GM06990 (cell line): ENCODE measurements around the gene MED12L.

Experiments
- DNase-seq: peaks from one replicate; pipeline ENCODE4 v3.0.0-alpha.2; 2011; ENCODE audit not compliant: insufficient read length; ENCODE audit errors: extremely low read depth
- H3K27me3 ChIP-seq: replicated peaks from 2 replicates; pipeline ENCODE4 v1.6.0; 2011; ENCODE audit warnings: low read length; ENCODE audit not compliant: control insufficient read depth, insufficient read depth
- H3K36me3 ChIP-seq: 2 replicates; pipeline ENCODE4 v1.5.1; 2011; ENCODE audit warnings: low read length; ENCODE audit not compliant: control insufficient read depth, insufficient read depth
- H3K4me3 ChIP-seq: replicated peaks from 2 replicates; pipeline ENCODE4 v1.5.1; 2011; ENCODE audit warnings: low read depth, mild to moderate bottlenecking, control low read depth, low read length
- TF ChIP-seq, protein P1 (sequence below): IDR thresholded peaks from 2 replicates; pipeline ENCODE4 v1.5.1; 2011; ENCODE audit warnings: low read length, control low read depth, mild to moderate bottlenecking, inconsistent platforms; ENCODE audit not compliant: insufficient read depth, poor library complexity, severe bottlenecking

MED12L gene

DNA sequence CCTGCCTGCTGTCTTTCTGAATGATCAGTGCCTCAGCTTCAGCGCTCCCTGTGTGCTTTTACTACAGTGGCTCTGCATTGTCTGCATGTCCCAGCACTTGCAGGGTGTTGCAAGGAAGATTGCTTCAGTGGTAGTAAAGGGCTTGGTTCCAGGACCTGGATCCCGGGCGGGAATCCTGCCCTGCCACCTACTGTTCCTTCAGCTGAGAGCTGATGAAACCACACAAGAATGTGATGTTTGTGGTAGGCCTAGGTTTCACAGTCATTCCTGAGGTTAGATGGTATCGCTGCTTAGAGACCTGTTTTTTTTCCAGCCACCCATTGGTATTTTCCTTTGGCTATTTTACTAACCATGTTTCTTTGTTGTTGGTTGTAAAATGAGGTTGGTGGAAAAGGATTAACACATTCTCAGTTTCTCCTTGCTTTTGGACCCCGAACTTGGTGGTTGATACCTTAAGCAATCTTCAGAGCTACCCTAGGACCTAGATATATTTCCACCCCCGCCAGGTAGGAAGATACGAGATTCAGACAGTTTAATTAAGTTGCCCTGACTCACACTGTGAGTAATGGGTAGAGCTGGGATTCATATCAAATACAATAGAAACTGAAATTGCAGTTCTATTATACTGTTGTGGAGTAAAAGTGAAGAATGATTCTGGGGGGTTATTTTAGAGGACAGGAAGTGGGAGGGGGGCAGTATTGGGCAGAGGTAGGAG lies 219.8 kb downstream of the MED12L start:
- DNase-seq, result no peak

DNA sequence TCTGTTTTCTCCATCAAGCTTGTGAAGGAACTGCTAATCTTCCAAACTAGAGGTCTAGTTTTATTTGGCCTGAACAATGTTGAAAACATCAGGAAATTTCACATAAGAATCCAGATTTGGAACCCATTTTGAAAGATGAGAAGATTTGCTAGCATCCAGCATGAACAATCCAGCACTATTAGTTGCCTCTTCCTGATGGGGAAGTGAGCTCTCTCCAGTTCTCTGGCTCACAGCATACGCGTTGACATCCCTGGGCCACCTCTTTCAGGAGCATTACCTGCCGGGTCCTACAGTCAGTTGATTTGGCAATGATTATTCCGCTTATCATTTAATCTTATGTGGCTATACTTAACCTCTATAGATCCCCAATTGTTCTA lies 220.3 kb downstream of the MED12L start:
- Histone ChIP-seq H3K27me3 (no peaks in the 10 kb centered on the region; the same call in 1 of the 2 replicates), H3K36me3 (no peaks in the 10 kb centered on the region), H3K4me3 (no peak overlapping the region)
- TF ChIP-seq, protein P1, sequence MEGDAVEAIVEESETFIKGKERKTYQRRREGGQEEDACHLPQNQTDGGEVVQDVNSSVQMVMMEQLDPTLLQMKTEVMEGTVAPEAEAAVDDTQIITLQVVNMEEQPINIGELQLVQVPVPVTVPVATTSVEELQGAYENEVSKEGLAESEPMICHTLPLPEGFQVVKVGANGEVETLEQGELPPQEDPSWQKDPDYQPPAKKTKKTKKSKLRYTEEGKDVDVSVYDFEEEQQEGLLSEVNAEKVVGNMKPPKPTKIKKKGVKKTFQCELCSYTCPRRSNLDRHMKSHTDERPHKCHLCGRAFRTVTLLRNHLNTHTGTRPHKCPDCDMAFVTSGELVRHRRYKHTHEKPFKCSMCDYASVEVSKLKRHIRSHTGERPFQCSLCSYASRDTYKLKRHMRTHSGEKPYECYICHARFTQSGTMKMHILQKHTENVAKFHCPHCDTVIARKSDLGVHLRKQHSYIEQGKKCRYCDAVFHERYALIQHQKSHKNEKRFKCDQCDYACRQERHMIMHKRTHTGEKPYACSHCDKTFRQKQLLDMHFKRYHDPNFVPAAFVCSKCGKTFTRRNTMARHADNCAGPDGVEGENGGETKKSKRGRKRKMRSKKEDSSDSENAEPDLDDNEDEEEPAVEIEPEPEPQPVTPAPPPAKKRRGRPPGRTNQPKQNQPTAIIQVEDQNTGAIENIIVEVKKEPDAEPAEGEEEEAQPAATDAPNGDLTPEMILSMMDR, result no peak
- no peak for DNase-seq

More for the DNA sequence above, 219.8 kb downstream of the MED12L start:
- TF ChIP-seq, protein P1, result no peak
- Histone ChIP-seq H3K4me3 (no peak overlapping the region), H3K27me3 (no peaks in the 10 kb centered on the region; the same call in 1 of the 2 replicates), H3K36me3 (no peaks in the 10 kb centered on the region)

DNA sequence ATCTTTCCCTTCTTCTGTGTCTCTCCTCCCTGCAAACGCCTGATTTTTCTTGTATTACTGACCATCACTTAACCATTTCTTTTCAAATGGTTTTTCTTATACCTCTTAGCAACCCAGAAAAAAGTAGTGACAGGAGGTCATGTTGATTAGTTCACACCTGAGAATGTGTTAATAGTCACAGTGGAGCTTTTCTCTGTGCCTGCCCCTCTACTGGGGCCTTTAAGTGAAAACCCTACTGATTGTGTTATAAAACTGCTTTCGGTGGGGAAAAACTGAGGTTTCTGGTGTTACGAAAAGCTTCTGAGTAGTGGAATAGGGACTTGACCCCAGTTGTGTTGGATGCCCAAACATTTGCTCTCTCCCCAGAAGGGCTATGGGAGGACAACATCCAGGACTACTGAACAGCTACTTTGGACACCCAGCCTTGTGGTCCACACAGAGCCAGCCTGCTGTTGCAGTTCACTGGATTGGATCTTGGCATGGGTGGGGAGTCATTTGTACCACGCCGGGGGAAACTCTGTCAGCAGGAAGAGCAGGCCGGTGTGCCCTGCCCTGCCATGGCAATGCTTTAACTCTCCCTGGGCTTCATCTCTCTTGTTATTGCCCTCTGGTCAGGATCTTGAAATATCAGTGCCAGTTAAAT lies 220.8 kb downstream of the MED12L start:
- Histone ChIP-seq H3K36me3 (no peaks in the 10 kb centered on the region), H3K27me3 (no peaks in the 10 kb centered on the region; the same call in 1 of the 2 replicates), H3K4me3 (no peak overlapping the region)
- TF ChIP-seq, protein P1, result no peak
- no peak for DNase-seq

DNA sequence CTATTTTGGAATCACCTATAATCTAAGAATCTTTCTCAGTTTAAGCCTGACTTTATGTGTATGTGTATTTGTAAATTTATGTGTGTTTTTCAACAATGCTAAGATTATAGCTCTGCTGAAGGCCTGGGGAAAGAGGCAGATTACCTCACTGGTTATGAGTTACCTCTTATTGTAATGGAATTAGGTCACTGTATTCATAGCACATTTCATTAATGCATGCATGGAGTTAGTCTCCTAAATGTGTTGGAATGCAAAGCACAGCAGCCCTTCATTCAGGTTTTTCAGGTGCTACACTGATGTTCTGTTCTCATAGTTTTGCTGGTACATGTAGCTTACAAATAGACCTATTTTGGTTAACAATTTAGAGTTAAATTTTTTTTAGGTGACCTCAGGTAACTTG lies 221.7 kb downstream of the MED12L start:
- DNase-seq, result no peak
- H3K27me3 ChIP-seq, result no peaks in the 10 kb centered on the region
- no peak overlapping the region for H3K4me3 ChIP-seq
- TF ChIP-seq, protein P1, result no peak
- H3K36me3 ChIP-seq, result no peaks in the 10 kb centered on the region

DNA sequence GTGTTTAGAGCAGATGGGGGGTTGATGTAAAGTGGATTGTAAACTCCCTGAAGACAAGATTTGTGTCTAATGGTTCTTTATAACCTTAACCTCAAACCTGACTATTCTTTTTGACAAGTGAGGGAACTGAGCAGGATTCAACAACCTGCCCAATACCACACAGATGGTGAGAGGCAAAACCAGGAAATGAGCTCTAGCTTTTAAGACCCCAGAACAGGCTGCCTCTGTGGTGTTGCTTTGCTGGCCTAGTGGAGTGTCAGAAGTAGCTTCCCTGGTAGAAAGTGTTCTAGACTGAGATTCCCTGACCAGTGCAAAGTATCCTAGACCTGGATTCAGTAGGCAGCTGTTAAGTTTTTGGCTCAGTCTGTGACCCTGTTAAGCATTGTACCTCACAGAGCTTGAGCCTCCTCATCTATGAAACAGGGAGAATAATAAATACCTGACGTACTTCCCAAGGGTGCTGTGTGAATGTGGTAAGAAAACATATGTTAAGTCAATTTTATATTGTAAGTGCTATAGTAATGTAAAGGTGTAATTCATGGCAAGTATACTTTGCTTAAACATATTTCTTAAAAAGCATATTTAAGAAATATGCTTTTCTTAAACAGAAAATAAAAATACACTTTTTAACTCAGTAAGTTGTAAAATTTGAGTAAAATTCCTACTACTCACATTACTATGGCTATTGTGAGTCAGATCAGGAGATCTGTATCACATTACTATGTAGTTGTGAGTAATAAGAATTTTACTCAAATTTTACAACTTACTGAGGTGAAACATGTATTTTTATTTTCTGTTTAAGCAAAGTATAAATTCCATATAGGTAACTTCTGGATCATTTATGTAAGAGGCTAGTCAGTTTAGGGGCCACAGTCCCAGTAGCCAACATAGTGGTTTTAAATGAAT lies 222.4 kb downstream of the MED12L start:
- no peak for DNase-seq
- TF ChIP-seq, protein P1, result no peak
- H3K36me3 ChIP-seq, result no peaks in the 10 kb centered on the region

More for the DNA sequence above, 222.4 kb downstream of the MED12L start:
- Histone ChIP-seq H3K4me3 (no peak overlapping the region), H3K27me3 (no peaks in the 10 kb centered on the region; the same call in 1 of the 2 replicates)
